ENCODE results near the gene ASB7. TPM values are rescaled to one million over a fixed set of nuclear protein-coding genes. Genes with fewer than 3 reads are reported as not detected.

Gene ASB7, protein sequence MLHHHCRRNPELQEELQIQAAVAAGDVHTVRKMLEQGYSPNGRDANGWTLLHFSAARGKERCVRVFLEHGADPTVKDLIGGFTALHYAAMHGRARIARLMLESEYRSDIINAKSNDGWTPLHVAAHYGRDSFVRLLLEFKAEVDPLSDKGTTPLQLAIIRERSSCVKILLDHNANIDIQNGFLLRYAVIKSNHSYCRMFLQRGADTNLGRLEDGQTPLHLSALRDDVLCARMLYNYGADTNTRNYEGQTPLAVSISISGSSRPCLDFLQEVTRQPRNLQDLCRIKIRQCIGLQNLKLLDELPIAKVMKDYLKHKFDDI
- 10.0 and 22.5 TPM in 2 replicates for total RNA-seq

DNA sequence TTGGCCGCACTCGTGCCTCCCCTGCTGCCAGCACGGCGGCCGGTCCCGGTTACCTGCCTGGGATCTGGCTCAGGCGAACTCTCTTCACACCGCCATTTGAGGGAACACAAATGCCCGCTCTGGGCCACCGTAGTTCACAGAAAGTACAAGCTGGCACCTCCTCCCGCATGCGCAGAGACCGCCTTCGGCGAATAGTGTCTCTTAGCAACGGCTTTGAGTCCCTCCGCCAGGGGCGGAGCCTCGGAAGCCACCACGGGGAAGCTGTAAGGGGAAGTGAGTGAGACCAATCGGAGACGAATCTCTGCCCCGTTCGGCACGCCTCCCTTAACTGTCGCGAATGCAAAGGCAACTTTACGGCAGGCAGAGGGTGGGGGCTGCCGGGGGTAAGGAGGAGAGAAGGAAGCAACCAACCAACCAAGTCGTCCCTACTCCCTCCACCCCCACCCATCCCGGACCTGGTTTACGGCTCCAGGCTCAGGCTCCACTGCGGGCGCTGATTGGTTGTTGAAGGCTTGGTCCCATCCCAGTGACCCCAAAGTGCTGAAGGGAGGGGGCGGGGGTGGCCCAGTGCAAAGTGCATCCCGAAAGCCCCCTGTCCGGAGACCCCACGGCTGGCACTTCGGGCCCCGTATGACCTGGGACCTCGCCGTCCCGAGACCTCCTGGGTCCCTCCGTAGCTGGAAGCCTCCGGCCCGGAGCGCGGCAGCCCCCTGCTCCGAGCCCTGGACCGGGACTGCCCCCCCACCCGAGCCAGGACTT is at the start of gene ASB7, which contains the start of gene LINS1:
TSS of gene ASB7 (plus strand) at position 526 of the 759 bp plus-strand sequence. CDS start 9,628 bp downstream, outside the sequence.
TSS of gene LINS1 (minus strand) at position 121 of the 759 bp plus-strand sequence. CDS start 21,342 bp downstream, outside the sequence.

Other genes starting within 250 kb of the ASB7 start
- not detected in 2 replicates for gene CERS3, start 73.6 kb upstream of the ASB7 start, total RNA-seq
- gene LINS1, start 405 bp upstream of the ASB7 start, total RNA-seq = 4.0 and 14.3 TPM in 2 replicates

Measured in bladder microvascular endothelial cell (primary cell).